WTC11 (cell line): ENCODE data around the gene WDR1.

ENCODE experiments used
- CTCF ChIP-seq: fragments of 200-600 bp; IDR thresholded peaks from 2 replicates; pipeline ENCODE4 v1.8.0; 2022; ENCODE audit warnings: antibody characterized with exemption
- FOXK1 ChIP-seq: sonication (generic); formaldehyde crosslinking; IDR thresholded peaks from 2 replicates; pipeline ENCODE4 v1.8.0; 2022; ENCODE audit warnings: mild to moderate bottlenecking, moderate library complexity, missing genetic modification reagents
- GRHL2 ChIP-seq: fragments of 250-450 bp; sonication (Bioruptor Pico); IDR thresholded peaks from 2 replicates; pipeline ENCODE4 v1.8.0; 2022; ENCODE audit warnings: mild to moderate bottlenecking, moderate library complexity; ENCODE audit not compliant: insufficient replicate concordance, severe bottlenecking
- NFYB ChIP-seq: sonication (generic); formaldehyde crosslinking; conservative IDR thresholded peaks from 2 replicates; pipeline ENCODE4 v1.8.0; 2022; ENCODE audit warnings: low read depth, missing genetic modification reagents
- NR2C2 ChIP-seq: sonication (generic); formaldehyde crosslinking; IDR thresholded peaks from 2 replicates; pipeline ENCODE4 v1.8.0; 2022; ENCODE audit warnings: mild to moderate bottlenecking, missing genetic modification reagents
- RELA ChIP-seq: sonication (generic); formaldehyde crosslinking; IDR thresholded peaks from 2 replicates; pipeline ENCODE4 v1.8.1; 2022; ENCODE audit warnings: missing genetic modification reagents, mild to moderate bottlenecking, borderline replicate concordance
- SP1 ChIP-seq: sonication (generic); formaldehyde crosslinking; conservative IDR thresholded peaks from 2 replicates; pipeline ENCODE4 v1.8.1; 2022; ENCODE audit warnings: missing genetic modification reagents
- USF2 ChIP-seq: sonication (generic); formaldehyde crosslinking; IDR thresholded peaks from 2 replicates; pipeline ENCODE4 v1.8.1; 2023; ENCODE audit warnings: mild to moderate bottlenecking, missing genetic modification reagents, moderate library complexity
- ZBTB21 ChIP-seq: sonication (generic); formaldehyde crosslinking; IDR thresholded peaks from 2 replicates; pipeline ENCODE4 v1.8.1; 2023; ENCODE audit warnings: mild to moderate bottlenecking, missing genetic modification reagents, borderline replicate concordance
- ZNF138 ChIP-seq: sonication (generic); formaldehyde crosslinking; conservative IDR thresholded peaks from 2 replicates; pipeline ENCODE4 v1.8.1; 2022; ENCODE audit warnings: mild to moderate bottlenecking, moderate library complexity, missing genetic modification reagents
- ZNF263 ChIP-seq: sonication (generic); formaldehyde crosslinking; IDR thresholded peaks from 2 replicates; pipeline ENCODE4 v1.8.1; 2022; ENCODE audit warnings: low read depth, mild to moderate bottlenecking, moderate library complexity, missing genetic modification reagents

- TF ChIP-seq CTCF (no peak), ZNF138 (CRISPR knock-in tag) (no peak), ZBTB21 (no peak), FOXK1 (no peak), ZNF263 (no peak), SP1 (CRISPR knock-in tag) (no peak), USF2 (CRISPR knock-in tag) (no peak), NR2C2 (CRISPR knock-in tag) (no peak), NFYB (CRISPR knock-in tag) (no peak), GRHL2 (CRISPR knock-in tag) (no peak), RELA (CRISPR knock-in tag) (no peak)
Observed at GRCh38 chr4:10161146-10161545, 44.5 kb upstream of the WDR1 start.
